ENCODE results near the gene CREB5.
A peak's percentile ranks its signal among the peaks of the same experiment; 100 is the strongest.

The CREB5 gene

GRCh38 chr7:28503396-28503795, 91.1 kb downstream of the CREB5 start:
- H3K4me3 ChIP-seq: no peak overlapping the region
- no peak overlapping the region for H3K27ac ChIP-seq

- no peak overlapping the region for H3K27ac ChIP-seq
- no peak overlapping the region for H3K4me3 ChIP-seq
These were observed 92.7 kb downstream of the CREB5 start for GRCh38 chr7:28505014-28505413.

- H3K4me3 ChIP-seq: no peak overlapping the region
- no peak overlapping the region for H3K27ac ChIP-seq
These were observed 93.5 kb downstream of the CREB5 start for GRCh38 chr7:28505867-28506266.

GRCh38 chr7:28507525-28508282, 95.4 kb downstream of the CREB5 start:
- no peak overlapping the region for H3K4me3 ChIP-seq
- H3K27ac ChIP-seq: no peak overlapping the region

- no peak overlapping the region for H3K4me3 ChIP-seq
- peak overlapping the region in 8 of 21 experiments; percentile 3 to 54 (median 34) for H3K27ac ChIP-seq
These were observed 97.1 kb downstream of the CREB5 start for GRCh38 chr7:28509251-28510025.

GRCh38 chr7:28510026-28510369, 97.7 kb downstream of the CREB5 start:
- Histone ChIP-seq H3K4me3 (no peak overlapping the region), H3K27ac (peak overlapping the region in 8 of 21 experiments; percentile 3 to 54 (median 32))

- no peak overlapping the region for H3K4me3 ChIP-seq
These were observed 100.5 kb downstream of the CREB5 start for GRCh38 chr7:28512668-28513440.

GRCh38 chr7:28516390-28517172, 104.3 kb downstream of the CREB5 start:
- H3K4me3 ChIP-seq: no peak overlapping the region
- no peak overlapping the region for H3K27ac ChIP-seq

More at GRCh38 chr7:28512668-28513440, 100.5 kb downstream of the CREB5 start:
- no peak overlapping the region for H3K27ac ChIP-seq

- no peak overlapping the region for H3K27ac ChIP-seq
- H3K4me3 ChIP-seq: no peak overlapping the region
These were observed 104.9 kb downstream of the CREB5 start for GRCh38 chr7:28517206-28517605.

- Histone ChIP-seq H3K4me3 (no peak overlapping the region), H3K27ac (no peak overlapping the region)
These were observed 105.3 kb downstream of the CREB5 start for GRCh38 chr7:28517606-28518005.

- H3K4me3 ChIP-seq: no peak overlapping the region
- no peak overlapping the region for H3K27ac ChIP-seq
These were observed 108.0 kb downstream of the CREB5 start for GRCh38 chr7:28520074-28521015.

GRCh38 chr7:28524978-28525377, 112.7 kb downstream of the CREB5 start:
- H3K4me3 ChIP-seq: no peak overlapping the region
- H3K27ac ChIP-seq: no peak overlapping the region

- no peak overlapping the region for H3K27ac ChIP-seq
- H3K4me3 ChIP-seq: no peak overlapping the region
These were observed 116.6 kb downstream of the CREB5 start for GRCh38 chr7:28528899-28529298.

- Histone ChIP-seq H3K27ac (no peak overlapping the region), H3K4me3 (no peak overlapping the region)
These were observed 117.4 kb downstream of the CREB5 start for GRCh38 chr7:28529755-28530154.

- Histone ChIP-seq H3K27ac (no peak overlapping the region), H3K4me3 (no peak overlapping the region)
These were observed 118.0 kb downstream of the CREB5 start for GRCh38 chr7:28530175-28530802.

- Histone ChIP-seq H3K27ac (no peak overlapping the region), H3K4me3 (no peak overlapping the region)
These were observed 118.5 kb downstream of the CREB5 start for GRCh38 chr7:28530803-28531175.

- H3K4me3 ChIP-seq: no peak overlapping the region
- H3K27ac ChIP-seq: no peak overlapping the region
These were observed 119.0 kb downstream of the CREB5 start for GRCh38 chr7:28531291-28531690.

- H3K4me3 ChIP-seq: no peak overlapping the region
- no peak overlapping the region for H3K27ac ChIP-seq
These were observed 119.9 kb downstream of the CREB5 start for GRCh38 chr7:28532181-28532580.
